HG03108 (cell line): ENCODE data around the gene PLEKHG4B.

Source experiments
- ATAC-seq: cut with Tn5 transposase; IDR thresholded peaks from one replicate; pipeline ENCODE4 v1.9.1; 2021; ENCODE audit warnings: moderate library complexity; ENCODE audit not compliant: unreplicated experiment

Gene PLEKHG4B

DNA sequence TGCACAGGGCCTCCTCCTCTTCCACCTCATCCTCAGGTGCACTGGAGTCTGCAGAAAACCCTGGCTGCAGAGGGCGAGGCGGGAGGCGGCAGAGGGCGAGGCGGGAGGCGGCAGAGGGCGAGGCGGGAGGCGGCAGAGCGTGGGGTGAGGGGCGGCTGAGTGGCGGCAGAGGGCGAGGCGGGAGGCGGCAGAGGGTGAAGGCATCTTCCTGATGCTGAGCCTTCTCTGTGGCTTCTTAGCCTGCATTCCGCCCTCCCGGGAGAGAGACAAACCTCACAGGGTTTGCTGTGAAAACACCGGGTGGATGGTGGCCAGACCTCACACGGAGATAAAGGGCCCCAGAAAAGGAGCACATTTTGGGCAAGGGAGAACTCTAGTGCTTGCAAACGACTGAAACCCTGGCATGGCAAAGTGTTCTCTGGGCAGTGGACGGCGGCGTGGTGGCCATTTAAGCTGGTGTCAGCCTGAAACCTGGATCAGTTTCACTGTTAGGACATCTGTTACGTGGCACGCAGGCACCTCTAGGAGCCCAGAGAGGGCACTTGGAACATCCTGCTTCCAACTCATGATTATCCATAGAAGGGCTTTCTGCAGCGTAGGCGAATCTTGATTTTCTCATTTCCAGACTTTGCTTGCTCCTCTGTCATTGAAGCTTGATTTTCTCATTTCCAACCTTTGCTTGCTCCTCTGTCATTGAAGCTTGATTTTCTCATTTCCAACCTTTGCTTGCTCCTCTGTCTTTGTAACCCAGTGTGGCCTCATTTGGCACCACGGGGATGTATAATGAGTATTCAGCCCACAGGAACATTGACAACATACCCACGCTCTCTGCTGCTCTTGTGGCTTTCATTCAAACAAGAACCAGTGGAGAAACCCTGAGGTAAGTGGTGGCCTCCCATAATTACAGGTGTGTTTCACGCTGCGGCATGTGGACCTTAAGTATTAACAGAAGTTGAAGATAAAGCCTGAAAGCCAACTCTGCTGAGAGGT, 16.3 kb upstream of the PLEKHG4B start:
- no peak for ATAC-seq

DNA sequence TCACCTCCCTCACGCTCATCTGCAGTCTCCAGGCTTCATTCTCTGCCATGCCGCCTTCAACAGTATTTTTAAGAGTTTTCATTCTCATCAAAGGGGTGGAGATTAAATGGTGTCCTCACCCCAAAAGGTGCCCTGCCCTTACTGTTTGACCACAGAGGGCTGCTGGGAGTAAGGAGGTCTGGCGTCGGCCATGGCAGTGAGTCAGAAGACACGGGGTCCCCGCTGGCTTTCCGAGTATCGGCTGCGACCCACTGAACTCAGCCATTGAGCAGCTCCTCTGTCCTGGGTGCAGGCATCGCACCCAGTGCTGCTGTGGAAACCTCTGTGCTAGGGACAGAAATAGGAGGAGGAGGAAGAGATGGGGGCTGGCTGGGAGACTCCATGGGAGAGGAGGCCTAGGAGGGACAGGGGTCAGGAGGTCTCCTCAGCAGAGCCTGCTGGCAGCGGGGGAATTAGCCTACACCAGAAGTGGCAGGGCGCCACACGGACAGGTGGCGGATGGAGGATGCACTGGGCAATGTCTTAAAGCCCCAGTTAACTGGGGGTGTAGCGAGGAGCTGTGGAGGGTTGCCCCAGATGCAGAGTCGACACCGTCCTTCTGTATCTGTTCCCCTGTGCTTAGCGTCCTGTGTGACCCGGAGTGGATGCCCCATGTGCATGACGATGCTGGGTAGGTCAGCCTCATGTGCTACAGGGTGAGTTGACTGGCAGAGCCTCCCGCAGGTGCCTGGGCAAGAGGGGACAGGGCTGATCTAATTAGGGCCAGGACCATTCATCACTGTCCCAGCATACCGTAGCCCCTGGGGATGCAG, 15.4 kb upstream of the PLEKHG4B start:
- ATAC-seq: no peak

DNA sequence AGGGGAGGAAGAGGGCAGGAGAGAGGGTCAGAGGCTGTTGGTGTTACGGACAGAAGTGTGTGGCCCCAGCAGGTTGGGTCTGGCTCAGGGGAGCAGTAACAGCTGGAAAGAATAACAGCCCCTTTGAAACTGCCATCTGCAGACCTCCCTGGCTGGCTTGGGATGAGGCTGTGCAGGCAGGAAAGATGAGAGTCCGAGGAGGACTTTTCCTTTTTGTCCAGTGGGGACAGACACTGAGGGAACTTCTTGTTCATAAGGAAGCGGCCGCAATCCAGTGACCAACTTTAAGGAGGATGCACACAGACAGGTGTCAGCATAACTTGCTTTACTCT, 14.8 kb upstream of the PLEKHG4B start:
- no peak for ATAC-seq

DNA sequence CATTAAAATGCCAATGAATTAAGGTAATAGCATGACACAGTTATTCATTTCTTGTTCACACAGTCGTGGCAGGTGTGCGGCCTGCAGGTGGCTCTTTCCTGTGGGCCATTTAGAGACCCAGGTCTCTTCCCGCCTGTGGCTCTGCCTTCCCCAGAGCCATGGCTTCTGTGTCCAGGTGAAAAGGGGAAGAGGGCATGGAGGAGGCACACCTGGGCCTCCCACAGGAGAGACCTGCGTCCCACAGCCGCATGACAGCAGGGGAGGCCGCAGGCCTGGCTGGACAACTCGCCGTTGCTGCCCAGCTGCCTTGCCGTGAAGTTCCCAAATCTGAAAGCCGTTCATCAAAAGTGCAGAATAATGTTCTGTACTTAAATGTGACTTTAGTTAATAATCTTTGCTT, 14.4 kb upstream of the PLEKHG4B start:
- no peak for ATAC-seq

DNA sequence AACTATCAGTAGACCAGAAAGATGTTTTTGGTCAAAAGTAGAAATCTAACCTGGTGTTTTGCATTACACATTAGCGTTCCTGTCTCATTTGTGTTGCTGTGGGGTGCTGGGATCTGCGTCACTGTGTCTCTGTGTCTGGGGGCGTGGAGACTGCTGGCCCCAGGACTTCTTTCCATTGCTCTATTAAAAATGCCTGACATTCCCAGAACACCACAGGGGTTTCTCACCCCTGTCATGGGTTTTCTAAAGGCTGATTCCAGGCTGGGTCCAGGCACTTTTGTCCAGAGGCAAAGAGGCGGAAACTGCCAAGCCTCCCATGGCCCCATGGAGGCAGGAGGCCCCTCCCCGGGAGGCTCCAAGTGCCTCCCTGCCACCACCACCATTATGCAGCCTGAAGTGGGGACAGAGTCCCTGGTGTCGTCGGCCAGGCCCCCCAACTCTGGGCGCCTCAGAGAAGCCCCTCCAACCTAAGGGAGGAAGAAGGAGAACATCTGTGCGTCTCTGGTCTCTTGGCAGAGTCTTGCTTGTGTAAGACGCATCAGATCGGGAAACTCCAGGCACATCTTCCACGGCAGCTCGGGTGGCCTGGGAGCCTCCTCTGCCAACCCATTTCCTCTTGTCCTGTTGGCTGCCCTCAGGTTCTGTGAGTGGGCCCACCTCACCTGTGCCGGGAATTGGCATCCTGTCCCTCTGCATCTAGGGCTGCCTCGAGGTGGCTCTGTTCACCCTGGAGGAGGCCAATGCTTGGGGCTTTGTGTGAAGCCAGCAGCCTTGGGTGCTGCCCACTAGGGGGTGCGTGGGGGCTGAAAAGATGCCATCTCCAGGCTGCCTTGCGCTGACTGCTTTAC, 13.8 kb upstream of the PLEKHG4B start:
- no peak for ATAC-seq

DNA sequence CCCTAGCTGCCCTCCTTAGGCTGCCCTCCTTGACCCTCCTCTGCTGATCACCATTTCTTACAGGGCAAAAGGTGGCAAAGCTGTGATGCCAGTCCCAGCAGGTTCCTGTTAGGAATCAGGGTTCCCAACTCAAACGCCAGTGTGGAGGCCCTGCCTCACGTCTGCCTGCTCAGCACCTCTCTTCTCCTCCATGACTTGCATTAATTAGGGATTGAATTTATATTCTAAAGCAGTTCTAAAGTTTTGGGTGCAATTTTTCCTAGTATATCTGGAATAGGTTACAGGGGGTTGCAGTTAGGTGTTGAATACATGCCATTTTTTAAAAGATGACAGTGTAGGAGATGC, 13.2 kb upstream of the PLEKHG4B start:
- ATAC-seq: no peak

DNA sequence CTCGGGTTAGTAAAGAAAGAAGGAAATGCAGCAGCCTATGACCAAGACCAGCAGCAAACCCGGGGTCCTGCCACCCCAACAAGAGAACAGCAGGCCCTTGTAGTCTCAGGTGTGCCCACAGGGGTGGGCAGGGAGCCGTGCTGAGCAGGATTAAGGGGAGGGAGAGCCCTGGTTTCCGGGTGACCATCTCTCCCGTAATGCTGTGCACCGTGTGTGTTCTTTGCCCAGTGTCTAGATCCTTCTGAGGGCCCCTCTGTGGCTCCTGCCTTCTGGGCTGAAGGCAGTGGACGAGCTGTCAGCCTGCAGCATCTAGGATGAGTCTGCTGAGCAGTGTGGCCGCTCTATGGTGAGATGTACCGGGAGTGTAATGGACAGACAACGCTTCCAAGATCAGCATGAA, 12.7 kb upstream of the PLEKHG4B start:
- ATAC-seq: no peak

DNA sequence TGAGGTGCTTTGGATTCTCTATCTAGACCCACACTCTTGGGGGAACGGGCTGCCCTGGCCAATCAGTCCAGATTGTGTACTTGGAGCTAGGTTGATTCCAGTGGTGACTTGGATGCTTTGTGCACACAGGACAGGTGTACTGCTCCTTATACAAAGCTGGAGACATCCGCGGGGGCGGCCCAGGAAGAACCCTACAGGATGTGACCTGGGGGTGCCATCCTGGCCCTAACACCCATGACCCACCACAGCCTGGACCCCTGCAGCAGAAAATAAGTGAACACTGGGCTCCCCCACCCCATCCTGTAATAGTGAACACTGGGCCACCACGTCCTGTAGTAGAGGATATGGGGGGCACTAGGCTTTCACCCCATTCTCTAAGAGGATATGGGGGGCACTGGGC, 12.1 kb upstream of the PLEKHG4B start:
- ATAC-seq: no peak

DNA sequence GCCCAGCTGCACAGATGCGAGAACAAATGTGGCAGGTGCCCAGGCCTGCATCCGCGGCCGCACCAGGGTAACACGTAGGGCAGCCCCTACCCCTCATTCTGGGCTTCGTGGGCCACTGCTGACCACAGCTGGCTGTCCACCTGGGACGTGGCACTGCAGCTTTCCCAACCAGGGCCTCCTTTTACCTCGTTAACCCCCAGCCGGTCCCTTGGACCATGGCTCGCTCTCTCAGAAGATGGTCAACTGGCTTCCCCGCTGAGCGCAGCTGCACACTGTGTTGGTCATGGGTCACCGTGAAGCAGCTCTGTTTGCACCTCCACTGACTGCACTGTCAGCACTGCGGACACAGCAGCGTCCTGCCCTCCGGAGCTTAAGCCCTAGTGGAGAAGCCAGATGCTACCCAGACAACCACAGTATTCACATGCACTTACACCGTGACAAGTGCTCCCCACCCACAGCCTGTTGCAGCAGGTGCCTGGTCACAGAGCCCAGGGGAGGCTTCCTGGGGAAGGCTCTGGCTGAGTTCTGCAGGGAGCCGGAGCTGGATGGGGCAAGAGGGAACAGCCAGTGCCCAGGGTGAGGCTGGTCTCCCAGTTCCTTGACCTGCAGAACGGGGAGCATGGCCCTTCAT, 10.5 kb upstream of the PLEKHG4B start:
- no peak for ATAC-seq

DNA sequence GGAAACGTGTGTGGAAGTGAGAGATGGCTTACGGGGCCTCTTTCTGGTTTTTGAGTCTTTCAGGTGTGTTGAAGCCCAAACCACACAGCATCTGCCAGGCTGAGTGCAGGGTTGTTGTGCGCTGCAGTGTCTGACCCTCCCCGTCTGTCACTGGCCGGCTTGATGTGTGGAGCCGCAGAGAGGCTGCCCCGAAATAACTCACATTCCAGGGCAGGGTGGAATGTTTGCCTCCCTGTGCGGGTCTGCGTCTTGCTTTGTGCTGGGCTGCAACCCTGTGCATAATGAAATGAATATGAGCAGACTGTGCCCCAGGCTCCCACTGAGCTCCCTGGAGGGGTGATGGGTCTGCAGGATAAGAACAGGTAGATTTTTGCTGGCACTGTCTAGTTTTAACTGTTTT, 9.9 kb upstream of the PLEKHG4B start:
- ATAC-seq: no peak

DNA sequence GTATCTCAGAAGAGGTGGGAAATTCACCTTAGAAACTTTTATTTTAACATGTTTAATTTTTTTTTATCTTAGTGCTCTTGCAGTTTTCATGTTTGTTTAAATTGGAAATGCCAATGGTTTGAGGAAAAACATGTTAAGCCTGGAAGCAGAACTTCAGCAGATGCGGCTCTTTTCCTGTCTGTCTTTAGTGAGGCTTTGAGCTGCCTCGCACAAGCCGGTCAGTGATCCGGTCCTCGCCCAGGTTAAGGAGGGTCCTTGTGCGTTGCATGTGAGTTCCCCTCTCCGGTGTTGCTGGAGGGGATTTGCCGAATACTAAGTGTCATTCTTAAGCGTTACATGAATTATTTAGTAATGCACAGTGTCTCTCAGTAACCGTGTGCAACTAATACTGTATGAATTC, 9.4 kb upstream of the PLEKHG4B start:
- ATAC-seq: no peak

DNA sequence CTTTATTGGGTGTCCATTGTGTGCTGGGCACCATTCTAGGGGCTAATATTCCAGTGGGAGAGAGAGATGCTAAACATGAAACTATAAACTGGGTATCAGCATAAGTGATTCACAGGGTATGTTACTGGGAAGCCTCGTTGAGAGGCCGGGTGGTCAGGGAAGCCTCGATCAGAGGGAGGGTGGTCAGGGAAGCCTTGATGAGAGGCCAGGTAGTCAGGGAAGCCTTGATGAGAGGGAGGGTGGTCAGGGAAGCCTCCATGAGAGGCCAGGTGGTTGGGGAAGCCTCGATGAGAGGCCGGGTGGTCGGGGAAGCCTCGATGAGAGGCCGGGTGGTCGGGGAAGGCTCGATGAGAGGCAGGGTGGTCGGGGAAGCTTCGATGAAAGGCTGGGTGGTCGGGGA, 8.9 kb upstream of the PLEKHG4B start:
- ATAC-seq: no peak

DNA sequence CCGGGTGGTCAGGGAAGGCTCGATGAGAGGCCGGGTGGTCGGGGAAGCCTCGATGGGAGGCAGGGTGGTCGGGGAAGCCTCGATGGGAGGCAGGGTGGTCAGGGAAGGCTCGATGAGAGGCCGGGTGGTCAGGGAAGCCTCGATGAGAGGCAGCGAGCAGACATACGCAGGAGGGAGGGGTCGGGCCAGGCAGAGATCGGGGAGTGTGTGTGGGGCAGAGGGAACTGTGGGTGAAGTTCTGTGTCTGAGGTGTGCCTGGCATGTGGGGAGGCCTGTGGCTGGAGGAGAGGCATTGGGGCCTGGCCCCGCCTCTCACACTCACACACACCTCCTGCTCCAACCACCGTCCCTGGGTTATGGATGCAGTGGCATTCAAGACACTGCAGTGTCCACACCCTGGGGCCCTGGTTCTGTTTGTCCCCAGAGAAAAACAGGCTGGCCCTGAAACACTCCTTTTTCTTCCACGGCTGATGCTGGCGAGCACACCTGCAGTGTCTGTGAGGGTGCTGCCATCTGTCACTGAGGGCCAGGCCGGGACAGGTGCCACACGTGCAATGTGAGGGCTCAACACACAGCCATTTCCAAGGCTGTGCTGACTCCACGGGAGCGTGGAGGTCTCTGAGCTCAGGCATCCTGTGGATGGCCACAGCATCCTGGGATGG, 6.5 kb upstream of the PLEKHG4B start:
- ATAC-seq: no peak

DNA sequence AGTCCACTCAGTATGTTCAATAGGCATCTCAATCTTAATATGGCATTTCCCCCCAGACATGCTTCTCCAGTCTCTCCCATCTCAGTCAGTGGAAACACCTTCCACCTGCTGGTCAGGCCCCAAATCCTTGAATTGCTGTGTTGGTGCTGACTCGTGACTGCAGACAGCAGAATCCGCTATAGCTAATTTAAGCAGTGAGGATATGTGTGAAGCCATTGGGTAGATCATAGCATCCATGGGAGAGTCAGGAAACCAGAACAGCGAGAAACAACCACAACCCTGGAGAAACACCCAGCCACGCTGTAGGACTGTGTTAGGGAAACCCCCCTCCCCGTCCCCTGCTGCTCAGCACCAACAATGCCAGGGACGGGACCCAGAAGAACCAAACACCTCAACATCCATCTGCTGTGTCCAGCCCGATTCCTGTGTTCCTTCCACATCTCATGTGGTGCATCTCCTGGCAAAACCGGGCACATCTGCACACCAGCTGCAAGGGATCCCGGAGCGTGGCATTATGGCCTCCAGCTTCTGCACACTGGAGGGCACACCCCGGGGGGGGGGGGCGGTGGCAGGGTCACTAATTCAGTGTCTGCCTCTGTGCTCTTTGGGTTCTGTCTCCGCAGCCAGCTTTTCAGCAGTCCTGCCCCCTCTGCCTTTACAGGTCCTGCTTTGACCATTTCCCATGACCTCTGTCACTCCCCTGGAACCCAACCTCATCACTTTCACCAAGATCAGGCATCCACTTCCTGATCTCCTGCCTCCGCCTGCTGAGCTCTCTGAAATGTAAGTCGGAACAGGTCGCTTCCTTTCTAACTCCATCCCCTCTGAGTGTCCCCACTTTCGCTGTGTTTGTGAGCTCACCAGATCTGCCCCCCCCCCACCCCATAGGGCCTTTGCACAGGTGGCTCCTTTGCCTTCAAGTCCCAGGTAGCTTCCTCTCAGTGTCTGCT, 2.4 kb upstream of the PLEKHG4B start:
- ATAC-seq: no peak

DNA sequence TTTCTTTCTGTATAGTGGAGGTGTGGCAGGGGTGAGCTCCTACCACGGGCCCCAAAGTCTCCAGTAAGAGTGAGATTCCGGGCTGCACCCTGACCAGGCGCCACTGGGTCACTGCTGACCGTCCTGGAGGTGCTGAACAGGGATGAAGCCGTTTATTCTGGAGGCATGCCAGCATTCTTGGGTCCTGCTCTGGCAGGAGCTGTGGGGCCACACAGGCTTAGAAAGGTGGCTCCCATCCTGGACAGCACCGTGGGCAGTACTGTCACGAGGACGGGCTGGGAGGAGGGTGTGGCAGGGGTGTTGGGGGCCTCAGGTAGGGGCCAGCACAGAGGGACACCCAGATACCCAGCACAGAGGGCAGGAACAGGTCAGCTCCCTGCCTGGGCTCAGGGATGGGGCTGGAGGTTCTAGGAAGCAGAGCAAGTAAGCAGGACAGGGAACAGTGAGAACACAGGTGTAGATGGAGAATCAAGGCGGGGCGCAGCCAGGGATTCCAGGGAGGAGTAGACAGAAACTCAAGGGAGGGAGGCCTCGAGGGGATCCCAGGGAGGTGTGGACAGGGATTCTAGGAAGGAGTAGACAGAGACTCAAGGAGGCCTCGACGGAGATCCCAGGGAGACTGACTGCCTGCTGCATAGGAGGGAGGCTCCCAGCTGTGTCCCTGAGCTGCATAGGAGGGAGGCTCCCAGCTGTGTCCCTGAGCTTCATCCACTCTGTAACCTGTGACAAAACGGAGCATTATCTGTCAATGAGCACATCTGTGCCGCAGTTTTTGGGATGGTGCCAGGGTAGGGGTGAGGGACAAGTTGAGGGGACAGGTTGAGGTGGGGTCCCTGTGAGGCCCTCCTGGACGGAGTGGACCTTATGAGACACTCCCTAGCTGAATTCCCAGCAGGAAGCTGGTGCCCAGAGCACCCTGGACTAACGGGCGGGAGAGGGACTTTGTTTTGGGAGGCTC, 1.1 kb upstream of the PLEKHG4B start:
- ATAC-seq: no peak

DNA sequence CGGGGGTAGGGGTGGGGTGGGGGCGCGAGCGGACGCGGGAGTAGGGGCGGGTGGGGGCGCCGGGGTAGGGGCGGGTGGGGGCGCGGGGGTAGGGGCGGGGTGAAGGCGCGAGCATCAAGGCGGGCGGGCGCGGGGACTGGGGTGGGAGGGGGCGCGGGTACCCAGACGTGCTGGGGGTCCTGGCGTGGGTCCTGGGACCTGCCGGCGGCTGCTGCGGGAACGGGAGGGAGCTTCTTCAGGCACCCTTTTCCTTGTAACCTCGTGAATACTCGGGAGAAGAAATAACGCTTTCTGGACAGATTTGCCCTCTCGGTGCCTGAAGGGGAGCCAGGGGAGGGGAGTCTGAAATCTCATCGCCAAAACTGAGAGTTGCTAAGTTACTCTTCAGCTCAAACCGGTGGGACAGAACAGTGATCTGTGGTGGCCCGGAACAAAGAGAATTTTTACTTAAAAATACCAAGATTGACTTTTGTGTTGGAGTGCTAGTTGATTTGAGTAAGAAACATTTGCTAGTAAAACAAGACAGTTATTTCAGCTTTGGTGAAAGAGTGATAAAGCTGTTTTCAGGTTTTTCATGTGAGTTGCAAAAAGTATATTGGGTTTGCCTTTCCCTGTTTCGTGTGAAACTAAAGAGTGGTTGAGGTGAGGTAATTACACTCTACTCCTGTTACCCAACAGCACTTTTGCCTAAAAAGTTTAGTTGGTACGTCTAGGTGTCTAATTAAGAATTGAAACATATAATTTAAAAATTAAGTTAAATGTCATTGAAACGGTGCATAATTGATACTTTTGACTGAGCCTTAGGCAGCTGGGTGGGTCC, 643 bp downstream of the PLEKHG4B start:
- ATAC-seq: no peak
